Stimulated activated naive B cell treated with anti-CD40 and anti-IgM and Interleukin-4, amounts not matched to agents 10 μg/mL and 1 μg/mL and 100 μg/mL, for 72 hours (primary cell): ENCODE results near the gene TUBGCP6.
"Not testable (repeated sequence)": the region's sequence is repeated elsewhere in the genome, so short reads cannot be mapped to it uniquely, and the experiment has no call there.

Experiments used
- ATAC-seq, 2 donors: fragments of 150-1000 bp; cut with Tn5 transposase; replicated peaks; 2 replicates each; pipeline ENCODE4 v1.10.0; 2021; ENCODE audit warnings: moderate library complexity in 1 of 2
- DNase-seq: peaks from one replicate; pipeline ENCODE4 v3.0.0; 2021
- H3K27ac Mint-ChIP-seq: one replicate; pipeline ENCODE4 v1.8.0; 2022; ENCODE audit warnings: mild to moderate bottlenecking, mixed read lengths
- H3K27me3 Mint-ChIP-seq, 2 donors: one replicate each; pipeline ENCODE4 v1.8.0; 2022; ENCODE audit warnings: mixed read lengths in 2 of 2
- H3K36me3 Mint-ChIP-seq, 2 donors: one replicate each; pipeline ENCODE4 v1.8.0; 2022; ENCODE audit warnings: mixed read lengths in 2 of 2, mild to moderate bottlenecking in 1 of 2
- H3K4me1 Mint-ChIP-seq, 2 donors: one replicate each; pipeline ENCODE4 v1.8.0; 2022; ENCODE audit warnings: mixed read lengths in 2 of 2, mild to moderate bottlenecking in 1 of 2
- H3K4me3 Mint-ChIP-seq, 2 donors: one replicate each; pipeline ENCODE4 v1.8.0; 2022; ENCODE audit warnings: mild to moderate bottlenecking in 2 of 2, mixed read lengths in 2 of 2, moderate library complexity in 1 of 2
- H3K9me3 Mint-ChIP-seq, 2 donors: one replicate each; pipeline ENCODE4 v1.8.0; 2022; ENCODE audit warnings: mixed read lengths in 2 of 2, mild to moderate bottlenecking in 1 of 2

TUBGCP6 gene

GRCh38 chr22:50282361-50283155 is 37.7 kb upstream of the TUBGCP6 start:
- Mint-ChIP-seq H3K27me3 (no peaks in the 10 kb centered on the region), H3K27ac (peak overlapping the region; percentile 31), H3K4me1 (no peaks in the 10 kb centered on the region), H3K4me3 (no peak overlapping the region), H3K36me3 (peaks cover 3 to 21% of the 10 kb centered on the region in 2 donors), H3K9me3 (no peaks in the 10 kb centered on the region)
- ATAC-seq (no peak), DNase-seq (no peak)

GRCh38 chr22:50281957-50282356 is 37.1 kb upstream of the TUBGCP6 start:
- ATAC-seq: no peak

GRCh38 chr22:50281384-50281760 is 36.5 kb upstream of the TUBGCP6 start:
- Mint-ChIP-seq H3K27ac (no peak overlapping the region), H3K4me1 (no peaks in the 10 kb centered on the region), H3K36me3 (peaks cover 3 to 23% of the 10 kb centered on the region in 2 donors), H3K27me3 (no peaks in the 10 kb centered on the region), H3K9me3 (no peaks in the 10 kb centered on the region), H3K4me3 (no peak overlapping the region)
- DNase-seq (no peak), ATAC-seq (no peak)

More at GRCh38 chr22:50281957-50282356, 37.1 kb upstream of the TUBGCP6 start:
- Mint-ChIP-seq H3K27me3 (no peaks in the 10 kb centered on the region), H3K4me1 (no peaks in the 10 kb centered on the region), H3K4me3 (no peak overlapping the region), H3K27ac (no peak overlapping the region), H3K36me3 (peaks cover 3 to 23% of the 10 kb centered on the region in 2 donors), H3K9me3 (no peaks in the 10 kb centered on the region)
- DNase-seq: no peak

GRCh38 chr22:50280708-50281383 is 36.0 kb upstream of the TUBGCP6 start:
- ATAC-seq (no peak), DNase-seq (no peak)
- no peak overlapping the region for H3K4me3 Mint-ChIP-seq
- H3K36me3 Mint-ChIP-seq: peaks cover 3 to 23% of the 10 kb centered on the region in 2 donors
- H3K27me3 Mint-ChIP-seq: no peaks in the 10 kb centered on the region
- H3K9me3 Mint-ChIP-seq: no peaks in the 10 kb centered on the region
- H3K27ac Mint-ChIP-seq: no peak overlapping the region
- H3K4me1 Mint-ChIP-seq: no peaks in the 10 kb centered on the region

GRCh38 chr22:50280022-50280707 is 35.3 kb upstream of the TUBGCP6 start:
- H3K27me3 Mint-ChIP-seq: no peaks in the 10 kb centered on the region
- no peak overlapping the region for H3K27ac Mint-ChIP-seq
- no peak for DNase-seq
- peaks cover 0 to 2% of the 10 kb centered on the region in 2 donors for H3K4me1 Mint-ChIP-seq
- no peak for ATAC-seq
- no peak overlapping the region for H3K4me3 Mint-ChIP-seq
- peaks cover 3 to 20% of the 10 kb centered on the region in 2 donors for H3K36me3 Mint-ChIP-seq
- no peaks in the 10 kb centered on the region for H3K9me3 Mint-ChIP-seq

GRCh38 chr22:50278956-50279619 is 34.3 kb upstream of the TUBGCP6 start:
- Mint-ChIP-seq H3K9me3 (no peaks in the 10 kb centered on the region), H3K36me3 (peaks cover 3 to 20% of the 10 kb centered on the region in 2 donors), H3K27ac (no peak overlapping the region), H3K4me1 (peaks cover 2 to 4% of the 10 kb centered on the region in 2 donors), H3K27me3 (no peaks in the 10 kb centered on the region), H3K4me3 (no peak overlapping the region)
- ATAC-seq (no peak), DNase-seq (no peak)

- peaks cover 3 to 20% of the 10 kb centered on the region in 2 donors for H3K36me3 Mint-ChIP-seq
- DNase-seq: no peak
- no peaks in the 10 kb centered on the region for H3K9me3 Mint-ChIP-seq
- H3K4me1 Mint-ChIP-seq: peaks cover 6% of the 10 kb centered on the region in 2 donors
- H3K27ac Mint-ChIP-seq: no peak overlapping the region
- no peaks in the 10 kb centered on the region for H3K27me3 Mint-ChIP-seq
- no peak overlapping the region for H3K4me3 Mint-ChIP-seq
- no peak for ATAC-seq
Measured at GRCh38 chr22:50278461-50278860, 33.6 kb upstream of the TUBGCP6 start.

- no peak overlapping the region for H3K27ac Mint-ChIP-seq
- H3K4me1 Mint-ChIP-seq: peaks cover 6% of the 10 kb centered on the region in 2 donors
- H3K27me3 Mint-ChIP-seq: no peaks in the 10 kb centered on the region
- H3K36me3 Mint-ChIP-seq: peaks cover 3 to 20% of the 10 kb centered on the region in 2 donors
- ATAC-seq (no peak), DNase-seq (no peak)
- no peak overlapping the region for H3K4me3 Mint-ChIP-seq
- H3K9me3 Mint-ChIP-seq: no peaks in the 10 kb centered on the region
Measured at GRCh38 chr22:50277761-50278160, 32.9 kb upstream of the TUBGCP6 start.

- no peak for DNase-seq
Measured at GRCh38 chr22:50276143-50276542, 31.3 kb upstream of the TUBGCP6 start.

GRCh38 chr22:50275181-50276055 is 30.6 kb upstream of the TUBGCP6 start:
- Mint-ChIP-seq H3K27me3 (no peaks in the 10 kb centered on the region), H3K36me3 (peaks cover 0 to 8% of the 10 kb centered on the region in 2 donors), H3K27ac (peak overlapping the region; percentile 25), H3K4me3 (no peak overlapping the region), H3K9me3 (no peaks in the 10 kb centered on the region), H3K4me1 (peaks cover 6 to 13% of the 10 kb centered on the region in 2 donors)
- ATAC-seq: no peak
- no peak for DNase-seq

More at GRCh38 chr22:50276143-50276542, 31.3 kb upstream of the TUBGCP6 start:
- no peak overlapping the region for H3K4me3 Mint-ChIP-seq
- peaks cover 6% of the 10 kb centered on the region in 2 donors for H3K4me1 Mint-ChIP-seq
- H3K27ac Mint-ChIP-seq: no peak overlapping the region
- no peaks in the 10 kb centered on the region for H3K27me3 Mint-ChIP-seq
- peak; percentile 73 to 76 for ATAC-seq
- H3K36me3 Mint-ChIP-seq: peaks cover 3 to 14% of the 10 kb centered on the region in 2 donors
- H3K9me3 Mint-ChIP-seq: no peaks in the 10 kb centered on the region

GRCh38 chr22:50274771-50275170 is 29.9 kb upstream of the TUBGCP6 start:
- Mint-ChIP-seq H3K4me3 (no peak overlapping the region), H3K9me3 (no peaks in the 10 kb centered on the region), H3K36me3 (peaks cover 0 to 8% of the 10 kb centered on the region in 2 donors), H3K27ac (peak overlapping the region; percentile 25), H3K4me1 (peaks cover 6 to 13% of the 10 kb centered on the region in 2 donors), H3K27me3 (no peaks in the 10 kb centered on the region)
- DNase-seq (no peak), ATAC-seq (no peak)

GRCh38 chr22:50274311-50274710 is 29.5 kb upstream of the TUBGCP6 start:
- Mint-ChIP-seq H3K4me1 (peaks cover 6 to 18% of the 10 kb centered on the region in 2 donors), H3K4me3 (no peak overlapping the region), H3K27me3 (no peaks in the 10 kb centered on the region), H3K36me3 (peaks cover 0 to 8% of the 10 kb centered on the region in 2 donors), H3K9me3 (no peaks in the 10 kb centered on the region), H3K27ac (no peak overlapping the region)
- DNase-seq (no peak), ATAC-seq (peak; percentile 27 to 49)

GRCh38 chr22:50273781-50274180 is 29.0 kb upstream of the TUBGCP6 start:
- not testable (repeated sequence) for H3K36me3 Mint-ChIP-seq, H3K4me3 Mint-ChIP-seq, H3K27me3 Mint-ChIP-seq, H3K27ac Mint-ChIP-seq, ATAC-seq, H3K9me3 Mint-ChIP-seq, DNase-seq
- peaks cover 6 to 23% of the 10 kb centered on the region in 2 donors for H3K4me1 Mint-ChIP-seq
